Endothelial cell of umbilical vein (primary cell): ENCODE results near the gene GAK.
"Not testable (repeated sequence)": the region's sequence is repeated elsewhere in the genome, so short reads cannot be mapped to it uniquely, and the experiment has no call there.

Experiments used
- EZH2 ChIP-seq: IDR thresholded peaks from 2 replicates; pipeline ENCODE4 v1.6.1; 2012; ENCODE audit warnings: borderline replicate concordance, low read depth, mild to moderate bottlenecking, moderate library complexity, low read length, inconsistent platforms; ENCODE audit not compliant: severe bottlenecking
- FOS ChIP-seq: IDR thresholded peaks from 2 replicates; pipeline ENCODE4 v1.6.1; 2011; ENCODE audit warnings: mild to moderate bottlenecking, low read length, moderate library complexity, borderline replicate concordance; ENCODE audit not compliant: insufficient read depth
- GATA2 ChIP-seq: IDR thresholded peaks from 2 replicates; pipeline ENCODE4 v1.7.0; 2011; ENCODE audit warnings: low read depth, mild to moderate bottlenecking, moderate library complexity, mixed read lengths, low read length; ENCODE audit not compliant: insufficient read length, insufficient read depth
- JUN ChIP-seq: IDR thresholded peaks from 2 replicates; pipeline ENCODE4 v1.6.1; 2011; ENCODE audit warnings: borderline replicate concordance, low read depth; ENCODE audit not compliant: insufficient read length, insufficient read depth
- MYC ChIP-seq: IDR thresholded peaks from one replicate; pipeline ENCODE4 v1.6.1; 2011; ENCODE audit warnings: mild to moderate bottlenecking, low read depth, low read length
- POLR2A ChIP-seq: IDR thresholded peaks from 2 replicates; pipeline ENCODE4 v1.6.1; 2012; ENCODE audit warnings: low read depth, mild to moderate bottlenecking, control low read depth, low read length
- POLR2AphosphoS5 ChIP-seq: IDR thresholded peaks from 2 replicates; pipeline ENCODE4 v1.6.1; 2012; ENCODE audit warnings: low read depth, mild to moderate bottlenecking, control low read depth, low read length, moderate library complexity; ENCODE audit not compliant: insufficient read depth
- TF ChIP-seq, protein P1 (sequence below), 2 donors: IDR thresholded peaks; 1 replicate in 1 of 2; 2 replicates in 1 of 2; pipeline ENCODE4 v1.5.1; 2011; ENCODE audit warnings: low read length in 2 of 2, mild to moderate bottlenecking in 2 of 2, moderate library complexity in 2 of 2, control low read depth in 1 of 2, inconsistent platforms in 1 of 2, low read depth in 1 of 2; ENCODE audit not compliant: insufficient read depth in 1 of 2; ENCODE audit errors: extremely low read depth in 1 of 2
- TF ChIP-seq, protein P2 (sequence below): IDR thresholded peaks from 2 replicates; pipeline ENCODE4 v1.6.1; 2011; ENCODE audit not compliant: insufficient read depth, insufficient read length

DNA sequence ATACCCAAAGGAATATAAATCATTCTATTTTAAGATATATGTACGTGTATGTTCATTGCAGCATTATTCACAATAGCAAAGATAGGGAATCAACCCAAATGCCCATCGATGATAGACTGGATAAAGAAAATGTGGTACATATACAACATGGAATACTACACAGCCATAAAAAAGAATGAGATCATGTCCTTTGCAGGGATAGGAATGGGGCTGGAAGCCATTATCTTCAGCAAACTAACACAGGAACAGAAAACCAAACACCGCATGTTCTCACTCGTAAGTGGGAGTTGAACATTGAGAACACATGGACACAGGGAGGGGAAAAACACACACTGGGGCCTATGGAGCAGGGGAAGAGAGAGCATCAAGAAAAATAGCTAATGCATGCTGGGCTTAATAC is 125.1 kb downstream of the GAK start:
- TF ChIP-seq, protein P1, sequence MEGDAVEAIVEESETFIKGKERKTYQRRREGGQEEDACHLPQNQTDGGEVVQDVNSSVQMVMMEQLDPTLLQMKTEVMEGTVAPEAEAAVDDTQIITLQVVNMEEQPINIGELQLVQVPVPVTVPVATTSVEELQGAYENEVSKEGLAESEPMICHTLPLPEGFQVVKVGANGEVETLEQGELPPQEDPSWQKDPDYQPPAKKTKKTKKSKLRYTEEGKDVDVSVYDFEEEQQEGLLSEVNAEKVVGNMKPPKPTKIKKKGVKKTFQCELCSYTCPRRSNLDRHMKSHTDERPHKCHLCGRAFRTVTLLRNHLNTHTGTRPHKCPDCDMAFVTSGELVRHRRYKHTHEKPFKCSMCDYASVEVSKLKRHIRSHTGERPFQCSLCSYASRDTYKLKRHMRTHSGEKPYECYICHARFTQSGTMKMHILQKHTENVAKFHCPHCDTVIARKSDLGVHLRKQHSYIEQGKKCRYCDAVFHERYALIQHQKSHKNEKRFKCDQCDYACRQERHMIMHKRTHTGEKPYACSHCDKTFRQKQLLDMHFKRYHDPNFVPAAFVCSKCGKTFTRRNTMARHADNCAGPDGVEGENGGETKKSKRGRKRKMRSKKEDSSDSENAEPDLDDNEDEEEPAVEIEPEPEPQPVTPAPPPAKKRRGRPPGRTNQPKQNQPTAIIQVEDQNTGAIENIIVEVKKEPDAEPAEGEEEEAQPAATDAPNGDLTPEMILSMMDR (IDR thresholded peaks at IDR 0.05; ENCODE audit: extremely low read depth in 1 of 2, insufficient read depth in 1 of 2, low read depth in 1 of 2, low read length in 2 of 2) = not testable (repeated sequence)
- not testable (repeated sequence) for TF ChIP-seq POLR2A, EZH2, FOS, JUN, POLR2AphosphoS5, MYC, GATA2
- TF ChIP-seq, protein P2, sequence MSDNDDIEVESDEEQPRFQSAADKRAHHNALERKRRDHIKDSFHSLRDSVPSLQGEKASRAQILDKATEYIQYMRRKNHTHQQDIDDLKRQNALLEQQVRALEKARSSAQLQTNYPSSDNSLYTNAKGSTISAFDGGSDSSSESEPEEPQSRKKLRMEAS = not testable (repeated sequence)
